Kidney (tissue), 14 donors: Measurements from ENCODE around the gene TULP3. TPM values are rescaled to one million over a fixed set of nuclear protein-coding genes. Genes with fewer than 3 reads are reported as not detected.

Experiments used
- DNase-seq, 5 donors: peaks; one replicate each; pipeline ENCODE4 v3.0.0-alpha.2; 2013 to 2020
- FAIRE-seq: peaks from 2 replicates; lab custom pipeline; 2012; peaks lifted over from hg19 to GRCh38; lab: Jason Lieb, UNC
- H3K27ac ChIP-seq, 2 donors: one replicate each; pipeline ENCODE4 v1.7.0; 2013; ENCODE audit warnings: low read depth in 2 of 2, low read length in 2 of 2, inconsistent platforms in 1 of 2
- H3K27me3 ChIP-seq: one replicate; pipeline ENCODE4 v1.7.1; 2013; ENCODE audit warnings: low read length, inconsistent platforms; ENCODE audit not compliant: control insufficient read depth, insufficient read depth
- H3K36me3 ChIP-seq, 3 donors: one replicate each; pipeline versions ENCODE4 v1.7.0 to v1.7.1; 2013; ENCODE audit warnings: low read length in 3 of 3, control low read depth in 1 of 3, inconsistent platforms in 1 of 3; ENCODE audit not compliant: insufficient read depth in 3 of 3, control insufficient read depth in 2 of 3
- H3K4me1 ChIP-seq, 3 donors: one replicate each; pipeline versions ENCODE4 v1.7.0 to v1.7.1; 2013; ENCODE audit warnings: low read length in 3 of 3, inconsistent platforms in 1 of 3, low read depth in 1 of 3; ENCODE audit not compliant: control insufficient read depth in 2 of 3, insufficient read depth in 2 of 3
- H3K4me3 ChIP-seq, 3 donors: one replicate each; pipeline versions ENCODE4 v1.7.0 to v1.8.1; 2013; ENCODE audit warnings: low read length in 3 of 3, control low read depth in 1 of 3, inconsistent platforms in 1 of 3
- H3K9ac ChIP-seq, 3 donors: one replicate each; pipeline versions ENCODE4 v1.7.0 to v1.7.1; 2013; ENCODE audit warnings: low read length in 3 of 3, control low read depth in 1 of 3, inconsistent platforms in 1 of 3
- H3K9me3 ChIP-seq, 3 donors: one replicate each; pipeline versions ENCODE4 v1.7.0 to v1.7.1; 2013; ENCODE audit warnings: low read length in 3 of 3, control low read depth in 1 of 3, inconsistent platforms in 1 of 3; ENCODE audit not compliant: control insufficient read depth in 2 of 3, insufficient read depth in 1 of 3
- CTCF ChIP-seq: IDR thresholded peaks from 3 replicates; pipeline ENCODE4 v1.5.1; 2012; ENCODE audit warnings: mild to moderate bottlenecking, moderate library complexity, borderline replicate concordance; ENCODE audit not compliant: insufficient read depth; ENCODE audit errors: extremely low read depth
- intact Hi-C: fragments of 100-400 bp; cut with DNase I; formaldehyde crosslinking; loops from one replicate; pipeline ENCODE4 v1.11.1; 2022
- polyA plus RNA-seq: library from polyadenylated mRNA; stranded (reverse); fragments of 350-450 nt; fragmentation: Illumina TruSeq; extraction: RNeasy Lipid Tissue Mini Kit (QIAGEN cat#74804); gene quantifications from one replicate; pipeline ENCODE4 v1.2.3, GENCODE V29; 2014; ENCODE audit warnings: low read depth, low replicate concordance; ENCODE audit not compliant: insufficient read depth
- total RNA-seq: library from RNA; stranded (reverse); fragmentation: NEBNext Ultra II Directional; extraction: Animal tissue kit (Norgen Biotek cat#: 25700); gene quantifications from one replicate; pipeline ENCODE4 v1.2.1, GENCODE V29; 2021
- donor health status: control.
- donor health status: control.
- donor health status: control.
- donor health status: control.
- donor health status: control.
- donor health status: DM: yes; HTN: yes; CAD: no.
- donor health status: Normal renal cell carcinoma (clear cell type).

The TULP3 gene
- total and polyA plus RNA-seq, 2 donors from 2014 or later, result 20.3 to 23.0 TPM

- no peaks in the 10 kb centered on the region for H3K27me3 ChIP-seq
- H3K27ac ChIP-seq, result no peak overlapping the region
- no peak for TF ChIP-seq CTCF
- no peak overlapping the region for H3K4me3 ChIP-seq
- no peak overlapping the region for H3K9ac ChIP-seq
- H3K4me1 ChIP-seq, result no peaks in the 10 kb centered on the region
- intact Hi-C loops, result no loop called here
- H3K9me3 ChIP-seq, result no peaks in the 10 kb centered on the region
- H3K36me3 ChIP-seq, result peaks cover 8 to 45% (median 10%) of the 10 kb centered on the region in 3 donors
- DNase-seq (no peak), FAIRE-seq (no peak)
Observed at GRCh38 chr12:2930865-2931264, 40.2 kb downstream of the TULP3 start.

- no peaks in the 10 kb centered on the region for H3K4me1 ChIP-seq
- no peak for FAIRE-seq
- intact Hi-C loops, result no loop called here
Observed at GRCh38 chr12:2933586-2933985, 42.9 kb downstream of the TULP3 start.

GRCh38 chr12:2934371-2934770 is 43.7 kb downstream of the TULP3 start:
- FAIRE-seq (no peak), DNase-seq (no peak)

More at GRCh38 chr12:2933586-2933985, 42.9 kb downstream of the TULP3 start:
- no peak overlapping the region for H3K9ac ChIP-seq
- H3K27me3 ChIP-seq, result no peaks in the 10 kb centered on the region
- H3K4me3 ChIP-seq, result no peak overlapping the region
- no peaks in the 10 kb centered on the region for H3K9me3 ChIP-seq
- TF ChIP-seq CTCF, result no peak
- no peak for DNase-seq
- H3K27ac ChIP-seq, result no peak overlapping the region
- H3K36me3 ChIP-seq, result peaks cover 8 to 48% (median 15%) of the 10 kb centered on the region in 3 donors

More at GRCh38 chr12:2934371-2934770, 43.7 kb downstream of the TULP3 start:
- H3K27me3 ChIP-seq, result no peaks in the 10 kb centered on the region
- peaks cover 8 to 55% (median 17%) of the 10 kb centered on the region in 3 donors for H3K36me3 ChIP-seq
- no peak overlapping the region for H3K9ac ChIP-seq
- no peak overlapping the region for H3K27ac ChIP-seq
- no peaks in the 10 kb centered on the region for H3K9me3 ChIP-seq
- no peak overlapping the region for H3K4me3 ChIP-seq
- TF ChIP-seq CTCF, result no peak
- intact Hi-C loops, result no loop called here
- no peaks in the 10 kb centered on the region for H3K4me1 ChIP-seq
